ENCODE data around the gene PROKR2.

Gene PROKR2

GRCh38 chr20:5316188-5317158 lies at the start of gene PROKR2:
Gene PROKR2, minus strand, starts transcription at chr20:5316954. Its CDS starts 2,585 bp downstream, at chr20:5314369.
- peak; percentile 25 for DNase-seq (ENCODE audit: low read depth, low spot score)

- no peak for DNase-seq (ENCODE audit: low read depth, low spot score)
Observed at GRCh38 chr20:5364997-5365597, 48.3 kb upstream of the PROKR2 start.

GRCh38 chr20:5364136-5364821 lies 47.5 kb upstream of the PROKR2 start:
- no peak for DNase-seq (ENCODE audit: low read depth, low spot score)

- no peak for DNase-seq (ENCODE audit: low read depth, low spot score)
Observed at GRCh38 chr20:5362771-5363170, 46.0 kb upstream of the PROKR2 start.

GRCh38 chr20:5361176-5361575 lies 44.4 kb upstream of the PROKR2 start:
- DNase-seq (ENCODE audit: low read depth, low spot score) = no peak

GRCh38 chr20:5357946-5358345 lies 41.2 kb upstream of the PROKR2 start:
- DNase-seq (ENCODE audit: low read depth, low spot score) = no peak

GRCh38 chr20:5356941-5357340 lies 40.2 kb upstream of the PROKR2 start:
- no peak for DNase-seq (ENCODE audit: low read depth, low spot score)

- no peak for DNase-seq (ENCODE audit: low read depth, low spot score)
Observed at GRCh38 chr20:5354901-5355300, 38.1 kb upstream of the PROKR2 start.

GRCh38 chr20:5353624-5354496 lies 37.1 kb upstream of the PROKR2 start:
- DNase-seq (ENCODE audit: low read depth, low spot score) = no peak

GRCh38 chr20:5349448-5349847 lies 32.7 kb upstream of the PROKR2 start:
- DNase-seq (ENCODE audit: low read depth, low spot score) = no peak

GRCh38 chr20:5342021-5342420 lies 25.3 kb upstream of the PROKR2 start:
- DNase-seq (ENCODE audit: low read depth, low spot score) = no peak

GRCh38 chr20:5331340-5331739 lies 14.6 kb upstream of the PROKR2 start:
- DNase-seq (ENCODE audit: low read depth, low spot score) = no peak

GRCh38 chr20:5328268-5328667 lies 11.5 kb upstream of the PROKR2 start:
- no peak for DNase-seq (ENCODE audit: low read depth, low spot score)

GRCh38 chr20:5327356-5327755 lies 10.6 kb upstream of the PROKR2 start:
- no peak for DNase-seq (ENCODE audit: low read depth, low spot score)

GRCh38 chr20:5315807-5316187 lies 957 bp downstream of the PROKR2 start:
- no peak for DNase-seq (ENCODE audit: low read depth, low spot score)

- DNase-seq (ENCODE audit: low read depth, low spot score) = no peak
Observed at GRCh38 chr20:5313916-5314315, 2.8 kb downstream of the PROKR2 start.

- DNase-seq (ENCODE audit: low read depth, low spot score) = no peak
Observed at GRCh38 chr20:5312518-5312917, 4.2 kb downstream of the PROKR2 start.

GRCh38 chr20:5309971-5310370 lies 6.8 kb downstream of the PROKR2 start:
- DNase-seq (ENCODE audit: low read depth, low spot score) = no peak

GRCh38 chr20:5298811-5299210 lies 17.9 kb downstream of the PROKR2 start:
- no peak for DNase-seq (ENCODE audit: low read depth, low spot score)

- no peak for DNase-seq (ENCODE audit: low read depth, low spot score)
Observed at GRCh38 chr20:5297280-5298004, 19.3 kb downstream of the PROKR2 start.

- no peak for DNase-seq (ENCODE audit: low read depth, low spot score)
Observed at GRCh38 chr20:5290596-5290995, 26.2 kb downstream of the PROKR2 start.

Data from iPS DF 19.7 (cell line).